ENCODE results near the gene ZC3H12A. TPM values are rescaled to one million over a fixed set of nuclear protein-coding genes. Genes with fewer than 3 reads are reported as not detected.

Gene ZC3H12A
- total and polyA plus RNA-seq, 2 experiments from 2014 or later: 30.8 to 46.2 TPM

- H3K4me3 ChIP-seq: peak overlapping the region; percentile 81
- DNase-seq (ENCODE audit: low spot score): no peak
- H3K79me2 ChIP-seq: peaks cover 62% of the 10 kb centered on the region
- H3K4me2 ChIP-seq: peak overlapping the region; percentile 95
- peaks cover 58% of the 10 kb centered on the region for H3K4me1 ChIP-seq (ENCODE audit: insufficient read depth)
- no peaks in the 10 kb centered on the region for H3K9me3 ChIP-seq (ENCODE audit: low read depth)
- 78% methylated on average over 9 of the region's 9 CpGs for WGBS (ENCODE audit: low lambda C conversion rate, missing lambda C conversion rate)
- H3K36me3 ChIP-seq (replicated peaks; ENCODE audit: insufficient read depth, low read depth): no peaks in the 10 kb centered on the region
- peak overlapping the region; percentile 99 for H3K27ac ChIP-seq
- H4K20me1 ChIP-seq (ENCODE audit: insufficient read depth, poor library complexity, severe bottlenecking): no peaks in the 10 kb centered on the region
- TF ChIP-seq EZH2phosphoT487 (IDR thresholded peaks at IDR 0.05; ENCODE audit: low read depth, severe bottlenecking, unreplicated experiment): no peak
- no peak for TF ChIP-seq EZH2 (IDR thresholded peaks at IDR 0.05; ENCODE audit: borderline replicate concordance)
- no peak for TF ChIP-seq CTCF (IDR thresholded peaks at IDR 0.05; ENCODE audit: poor library complexity)
- H3K9me2 ChIP-seq (replicated peaks; ENCODE audit: insufficient read depth): no peaks in the 10 kb centered on the region
- no peaks in the 10 kb centered on the region for H3K27me3 ChIP-seq
- H2AFZ ChIP-seq: no peak overlapping the region
These were observed 1.7 kb downstream of the ZC3H12A start for GRCh38 chr1:37476087-37476452.

GRCh38 chr1:37476460-37477197 is 2.2 kb downstream of the ZC3H12A start:
- 35% methylated on average over 5 of the region's 5 CpGs for WGBS (ENCODE audit: low lambda C conversion rate, missing lambda C conversion rate)
- Histone ChIP-seq H3K36me3 (replicated peaks; ENCODE audit: insufficient read depth, low read depth) (no peaks in the 10 kb centered on the region), H3K4me3 (peak overlapping the region; percentile 81), H4K20me1 (ENCODE audit: insufficient read depth, poor library complexity, severe bottlenecking) (no peaks in the 10 kb centered on the region), H3K27me3 (no peaks in the 10 kb centered on the region), H3K4me1 (ENCODE audit: insufficient read depth) (peaks cover 53% of the 10 kb centered on the region), H3K27ac (peak overlapping the region; percentile 99), H3K4me2 (peak overlapping the region; percentile 95), H2AFZ (no peak overlapping the region), H3K9me3 (ENCODE audit: low read depth) (no peaks in the 10 kb centered on the region), H3K79me2 (peaks cover 62% of the 10 kb centered on the region), H3K9me2 (replicated peaks; ENCODE audit: insufficient read depth) (no peaks in the 10 kb centered on the region)
- DNase-seq (ENCODE audit: low spot score): peak; percentile 89
- TF ChIP-seq EZH2phosphoT487 (IDR thresholded peaks at IDR 0.05; ENCODE audit: low read depth, severe bottlenecking, unreplicated experiment) (no peak), EZH2 (IDR thresholded peaks at IDR 0.05; ENCODE audit: borderline replicate concordance) (no peak), CTCF (IDR thresholded peaks at IDR 0.05; ENCODE audit: poor library complexity) (no peak)

- H3K27ac ChIP-seq: peak overlapping the region; percentile 99
- peaks cover 60% of the 10 kb centered on the region for H3K79me2 ChIP-seq
- H3K4me2 ChIP-seq: peak overlapping the region; percentile 95
- H3K27me3 ChIP-seq: no peaks in the 10 kb centered on the region
- TF ChIP-seq EZH2phosphoT487 (IDR thresholded peaks at IDR 0.05; ENCODE audit: low read depth, severe bottlenecking, unreplicated experiment): no peak
- no peak for TF ChIP-seq EZH2 (IDR thresholded peaks at IDR 0.05; ENCODE audit: borderline replicate concordance)
- TF ChIP-seq CTCF (IDR thresholded peaks at IDR 0.05; ENCODE audit: poor library complexity): no peak
- H4K20me1 ChIP-seq (ENCODE audit: insufficient read depth, poor library complexity, severe bottlenecking): no peaks in the 10 kb centered on the region
- peaks cover 47% of the 10 kb centered on the region for H3K4me1 ChIP-seq (ENCODE audit: insufficient read depth)
- H3K36me3 ChIP-seq (replicated peaks; ENCODE audit: insufficient read depth, low read depth): no peaks in the 10 kb centered on the region
- peak; percentile 85 for DNase-seq (ENCODE audit: low spot score)
- peak overlapping the region; percentile 11 for H3K4me3 ChIP-seq
- no peaks in the 10 kb centered on the region for H3K9me2 ChIP-seq (replicated peaks; ENCODE audit: insufficient read depth)
- 31% methylated on average over 9 of the region's 10 CpGs for WGBS (ENCODE audit: low lambda C conversion rate, missing lambda C conversion rate)
- H3K9me3 ChIP-seq (ENCODE audit: low read depth): no peaks in the 10 kb centered on the region
- H2AFZ ChIP-seq: no peak overlapping the region
These were observed 3.0 kb downstream of the ZC3H12A start for GRCh38 chr1:37477198-37477931.
